Measurements from ENCODE around the gene ABCA13.

Gene ABCA13, protein sequence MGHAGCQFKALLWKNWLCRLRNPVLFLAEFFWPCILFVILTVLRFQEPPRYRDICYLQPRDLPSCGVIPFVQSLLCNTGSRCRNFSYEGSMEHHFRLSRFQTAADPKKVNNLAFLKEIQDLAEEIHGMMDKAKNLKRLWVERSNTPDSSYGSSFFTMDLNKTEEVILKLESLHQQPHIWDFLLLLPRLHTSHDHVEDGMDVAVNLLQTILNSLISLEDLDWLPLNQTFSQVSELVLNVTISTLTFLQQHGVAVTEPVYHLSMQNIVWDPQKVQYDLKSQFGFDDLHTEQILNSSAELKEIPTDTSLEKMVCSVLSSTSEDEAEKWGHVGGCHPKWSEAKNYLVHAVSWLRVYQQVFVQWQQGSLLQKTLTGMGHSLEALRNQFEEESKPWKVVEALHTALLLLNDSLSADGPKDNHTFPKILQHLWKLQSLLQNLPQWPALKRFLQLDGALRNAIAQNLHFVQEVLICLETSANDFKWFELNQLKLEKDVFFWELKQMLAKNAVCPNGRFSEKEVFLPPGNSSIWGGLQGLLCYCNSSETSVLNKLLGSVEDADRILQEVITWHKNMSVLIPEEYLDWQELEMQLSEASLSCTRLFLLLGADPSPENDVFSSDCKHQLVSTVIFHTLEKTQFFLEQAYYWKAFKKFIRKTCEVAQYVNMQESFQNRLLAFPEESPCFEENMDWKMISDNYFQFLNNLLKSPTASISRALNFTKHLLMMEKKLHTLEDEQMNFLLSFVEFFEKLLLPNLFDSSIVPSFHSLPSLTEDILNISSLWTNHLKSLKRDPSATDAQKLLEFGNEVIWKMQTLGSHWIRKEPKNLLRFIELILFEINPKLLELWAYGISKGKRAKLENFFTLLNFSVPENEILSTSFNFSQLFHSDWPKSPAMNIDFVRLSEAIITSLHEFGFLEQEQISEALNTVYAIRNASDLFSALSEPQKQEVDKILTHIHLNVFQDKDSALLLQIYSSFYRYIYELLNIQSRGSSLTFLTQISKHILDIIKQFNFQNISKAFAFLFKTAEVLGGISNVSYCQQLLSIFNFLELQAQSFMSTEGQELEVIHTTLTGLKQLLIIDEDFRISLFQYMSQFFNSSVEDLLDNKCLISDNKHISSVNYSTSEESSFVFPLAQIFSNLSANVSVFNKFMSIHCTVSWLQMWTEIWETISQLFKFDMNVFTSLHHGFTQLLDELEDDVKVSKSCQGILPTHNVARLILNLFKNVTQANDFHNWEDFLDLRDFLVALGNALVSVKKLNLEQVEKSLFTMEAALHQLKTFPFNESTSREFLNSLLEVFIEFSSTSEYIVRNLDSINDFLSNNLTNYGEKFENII (N-terminal part only)

DNA sequence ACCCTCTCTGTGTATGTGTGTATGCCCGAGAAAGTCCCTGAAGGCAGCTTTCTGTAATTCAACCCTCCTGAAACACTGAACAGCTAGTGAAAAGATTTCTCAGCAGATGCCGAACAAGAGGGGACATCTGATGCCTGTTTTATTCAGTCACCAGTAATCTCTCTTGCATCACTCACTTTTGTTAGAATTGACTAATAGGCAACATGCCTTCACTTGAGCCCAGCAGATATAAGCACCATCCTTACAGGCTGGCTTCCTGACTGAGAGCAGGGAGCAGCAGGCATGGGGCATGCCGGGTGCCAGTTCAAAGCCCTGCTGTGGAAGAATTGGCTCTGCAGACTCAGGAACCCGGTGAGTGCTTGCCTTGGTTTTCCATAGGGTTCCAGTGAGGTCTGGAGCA lies at the start of gene ABCA13:
Gene ABCA13, plus strand, starts transcription at position 257 of the 400 bp plus-strand sequence. Its CDS starts 26 bp downstream, at position 283.
- no peak within 1 kb of the TSS for H3K27ac ChIP-seq
- TF ChIP-seq CTCF (conservative IDR thresholded peaks at IDR 0.05) (no peak), ZFX (IDR thresholded peaks at IDR 0.05) (no peak)

GRCh38 chr7:48126037-48126436 lies 45.2 kb upstream of the ABCA13 start:
- no peak overlapping the region for H3K27ac ChIP-seq
- TF ChIP-seq ZFX (IDR thresholded peaks at IDR 0.05) (no peak), CTCF (conservative IDR thresholded peaks at IDR 0.05) (no peak)

GRCh38 chr7:48130658-48131108 lies 40.6 kb upstream of the ABCA13 start:
- H3K27ac ChIP-seq = no peak overlapping the region
- TF ChIP-seq CTCF (conservative IDR thresholded peaks at IDR 0.05) (no peak), ZFX (IDR thresholded peaks at IDR 0.05) (no peak)

- no peak overlapping the region for H3K27ac ChIP-seq
- TF ChIP-seq CTCF (conservative IDR thresholded peaks at IDR 0.05) = no peak
- no peak for TF ChIP-seq ZFX (IDR thresholded peaks at IDR 0.05)
These were observed 38.5 kb upstream of the ABCA13 start for GRCh38 chr7:48132792-48133191.

DNA sequence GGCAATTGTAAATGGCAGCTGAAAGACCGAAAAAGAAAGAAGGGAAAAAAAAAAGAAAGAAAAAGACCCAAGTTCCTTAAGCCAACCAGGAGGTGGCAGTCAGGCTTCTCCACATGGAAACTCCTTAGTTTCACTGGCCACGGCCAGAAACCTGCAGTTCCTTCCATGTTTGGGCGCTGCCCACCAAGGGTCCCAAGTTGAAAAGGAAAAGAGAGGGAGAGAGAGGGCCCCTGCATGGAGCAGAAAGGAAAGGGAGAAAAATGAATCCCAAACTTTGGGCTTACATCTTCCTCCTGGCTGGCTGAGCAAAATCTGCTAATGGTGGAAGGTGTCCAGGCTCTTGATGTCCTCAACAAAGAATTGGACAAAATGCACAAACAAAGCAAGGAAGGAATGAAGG lies 31.8 kb upstream of the ABCA13 start:
- TF ChIP-seq ZFX (IDR thresholded peaks at IDR 0.05) = no peak
- peak; percentile 31 for TF ChIP-seq CTCF (conservative IDR thresholded peaks at IDR 0.05)
- H3K27ac ChIP-seq = no peak overlapping the region

DNA sequence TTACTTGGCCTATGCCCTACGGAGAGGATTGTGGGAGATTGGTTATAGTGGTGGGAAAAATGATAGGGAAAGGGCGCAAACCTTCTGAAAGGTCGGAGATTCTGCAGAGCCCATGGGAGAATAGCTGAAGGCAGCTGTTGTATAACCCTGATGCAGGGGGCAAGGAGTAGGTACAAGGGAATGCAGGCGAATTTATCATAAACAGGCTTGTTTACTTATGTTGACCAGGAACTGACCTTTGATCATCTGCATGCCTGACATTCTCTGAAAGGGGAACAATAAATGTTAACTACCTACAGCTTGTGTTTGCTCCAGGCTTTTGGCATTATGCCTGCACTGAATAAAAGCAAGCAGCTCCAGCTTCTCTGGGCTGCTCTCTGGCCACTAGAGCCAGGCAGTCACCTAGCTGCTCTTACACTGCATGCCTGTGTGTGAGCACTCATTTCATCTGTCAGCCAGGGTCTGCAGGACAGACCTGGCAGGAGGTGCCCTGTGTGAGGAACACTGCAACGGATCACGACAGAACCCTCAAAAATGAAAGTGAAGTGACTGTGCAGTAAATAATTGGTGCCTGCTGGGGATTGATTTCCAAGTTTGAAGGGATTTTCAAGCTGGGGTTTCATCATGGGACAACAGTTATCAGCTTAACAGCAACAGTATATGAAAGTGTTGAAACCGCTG lies 31.1 kb upstream of the ABCA13 start:
- H3K27ac ChIP-seq = no peak overlapping the region
- TF ChIP-seq CTCF (conservative IDR thresholded peaks at IDR 0.05) (no peak), ZFX (IDR thresholded peaks at IDR 0.05) (no peak)
